ENCODE data around the gene USP6NL.

- peak; percentile 44 to 77 (median 66) for TF ChIP-seq CTCF (IDR thresholded peaks at IDR 0.05)
- no peak for TF ChIP-seq POLR2A (IDR thresholded peaks at IDR 0.05)
- no peak for TF ChIP-seq POLR2AphosphoS5 (IDR thresholded peaks at IDR 0.05)
These were observed 139.2 kb downstream of the USP6NL start for GRCh38 chr10:11472158-11472753.
